Breast epithelium (tissue), 3 donors: ENCODE measurements around the gene ACR.

ENCODE experiments used
- POLR2A ChIP-seq: fragments of 450-650 bp; IDR thresholded peaks from one replicate; pipeline ENCODE4 v1.6.1; 2016; ENCODE audit warnings: antibody characterized with exemption, mild to moderate bottlenecking, moderate library complexity
- POLR2AphosphoS5 ChIP-seq, 3 donors: sonication (generic); formaldehyde crosslinking; IDR thresholded peaks; one replicate each; pipeline ENCODE4 v1.6.1; 2017; ENCODE audit warnings: antibody characterized with exemption in 3 of 3
- TF ChIP-seq, protein P1 (sequence below), 3 donors: fragments of 450-650 bp; IDR thresholded peaks; one replicate each; pipeline ENCODE4 v1.5.1; 2016 to 2017; ENCODE audit warnings: antibody characterized with exemption in 3 of 3, mild to moderate bottlenecking in 3 of 3, moderate library complexity in 3 of 3

DNA sequence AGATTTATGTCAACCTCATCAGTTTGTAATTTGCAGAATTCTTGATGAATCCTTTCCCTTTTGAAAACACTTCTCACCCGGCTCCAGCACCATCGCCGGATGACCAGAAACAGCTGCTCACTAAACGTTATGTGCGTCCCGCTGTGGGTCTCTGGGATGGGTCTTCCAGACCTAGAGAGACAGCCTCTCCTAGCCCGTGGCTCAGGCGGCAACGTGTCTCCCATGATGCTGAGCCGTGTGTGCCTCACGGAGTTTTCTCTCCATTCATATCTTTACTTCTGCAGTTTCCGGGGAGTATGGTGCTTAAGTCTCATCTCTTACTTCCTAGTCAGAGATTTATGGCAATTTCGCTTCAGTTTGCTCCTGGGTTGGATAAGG is 25.0 kb upstream of the ACR start:
- TF ChIP-seq, protein P1, sequence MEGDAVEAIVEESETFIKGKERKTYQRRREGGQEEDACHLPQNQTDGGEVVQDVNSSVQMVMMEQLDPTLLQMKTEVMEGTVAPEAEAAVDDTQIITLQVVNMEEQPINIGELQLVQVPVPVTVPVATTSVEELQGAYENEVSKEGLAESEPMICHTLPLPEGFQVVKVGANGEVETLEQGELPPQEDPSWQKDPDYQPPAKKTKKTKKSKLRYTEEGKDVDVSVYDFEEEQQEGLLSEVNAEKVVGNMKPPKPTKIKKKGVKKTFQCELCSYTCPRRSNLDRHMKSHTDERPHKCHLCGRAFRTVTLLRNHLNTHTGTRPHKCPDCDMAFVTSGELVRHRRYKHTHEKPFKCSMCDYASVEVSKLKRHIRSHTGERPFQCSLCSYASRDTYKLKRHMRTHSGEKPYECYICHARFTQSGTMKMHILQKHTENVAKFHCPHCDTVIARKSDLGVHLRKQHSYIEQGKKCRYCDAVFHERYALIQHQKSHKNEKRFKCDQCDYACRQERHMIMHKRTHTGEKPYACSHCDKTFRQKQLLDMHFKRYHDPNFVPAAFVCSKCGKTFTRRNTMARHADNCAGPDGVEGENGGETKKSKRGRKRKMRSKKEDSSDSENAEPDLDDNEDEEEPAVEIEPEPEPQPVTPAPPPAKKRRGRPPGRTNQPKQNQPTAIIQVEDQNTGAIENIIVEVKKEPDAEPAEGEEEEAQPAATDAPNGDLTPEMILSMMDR (IDR thresholded peaks at IDR 0.05) = no peak
- TF ChIP-seq POLR2AphosphoS5 (IDR thresholded peaks at IDR 0.05) = no peak
- TF ChIP-seq POLR2A = no peak
